ENCODE data around the gene RGL2. TPM values are rescaled to one million over a fixed set of nuclear protein-coding genes. Genes with fewer than 3 reads are reported as not detected.

Gene RGL2
- total and polyA plus RNA-seq, 2 of the 4 experiments (the other 2 are of a cell fraction): 4.1 to 26.9 TPM

DNA sequence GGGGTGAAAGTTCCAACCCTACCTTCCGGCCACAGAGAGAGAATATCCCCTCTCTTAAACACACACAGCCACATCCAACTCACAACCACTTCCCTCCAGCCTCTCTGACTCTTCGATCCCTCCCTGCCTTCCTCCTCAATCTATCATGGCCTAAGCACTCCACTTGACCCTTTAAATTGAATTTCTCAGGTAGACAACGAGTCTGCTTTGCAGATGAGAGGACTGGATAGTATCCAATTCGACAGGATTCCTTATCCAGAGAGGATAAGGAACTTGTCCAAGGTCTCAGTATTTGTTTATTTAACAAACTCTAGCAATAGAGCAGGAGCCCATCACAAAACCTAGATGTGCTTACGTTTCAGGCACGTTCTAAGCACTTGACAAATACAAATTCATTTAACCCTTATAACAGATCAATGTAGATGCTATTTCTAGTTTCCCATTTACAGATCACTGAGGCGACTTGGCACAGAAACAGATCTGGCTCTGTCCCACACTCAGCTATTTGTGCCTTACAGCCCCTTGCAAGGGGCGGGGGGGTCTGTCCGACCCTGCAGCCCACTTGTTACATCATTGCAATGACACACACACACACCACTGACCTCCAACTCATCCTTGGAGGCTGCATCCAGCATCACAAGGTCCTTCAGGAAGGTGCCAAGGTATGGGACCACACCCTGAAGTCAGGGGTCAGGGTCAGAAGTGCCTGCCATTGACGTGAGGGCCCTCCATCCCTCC lies 4.5 kb downstream of the RGL2 start:
- in situ Hi-C loops (cut with MboI; ENCODE audit: low sequenced_read_pairs) (no loop called here), dilution Hi-C loops (cut with HindIII; ENCODE audit: low sequenced_read_pairs, unreplicated experiment) (no loop called here), intact Hi-C loops (cut with micrococcal nuclease) (no loop called here)
- Histone ChIP-seq H2BK20ac (ENCODE audit: low read depth, low read length) (no peak overlapping the region), H3K9me1 (ENCODE audit: insufficient read depth, low read length) (peaks cover 3% of the 10 kb centered on the region; the same call in 1 of the 2 replicates), H3K14ac (replicated peaks; ENCODE audit: low read depth, low read length) (no peak overlapping the region), H4K8ac (ENCODE audit: low read depth in 2 of 2, low read length in 2 of 2) (no peak overlapping the region), H3K36me3 (ENCODE audit: control insufficient read depth, insufficient read depth, low read length) (peaks cover 30% of the 10 kb centered on the region), H2BK5ac (ENCODE audit: low read depth, low read length, poor library complexity, severe bottlenecking) (no peak overlapping the region), H4K5ac (ENCODE audit: low read depth, low read length) (no peak overlapping the region), H3K27me3 (ENCODE audit: control insufficient read depth, insufficient read depth, low read length) (no peaks in the 10 kb centered on the region), H3K9me3 (ENCODE audit: control insufficient read depth, insufficient read depth, low read length) (no peaks in the 10 kb centered on the region), H3K56ac (ENCODE audit: extremely low read depth, insufficient read depth, low read length) (no peak overlapping the region), H2BK15ac (ENCODE audit: low read depth, low read length) (no peak overlapping the region), H3K9ac (ENCODE audit: low read depth, low read length) (no peak overlapping the region), H3K4me3 (ENCODE audit: insufficient read depth, low read depth, low read length) (no peak overlapping the region), H2AFZ (replicated peaks; ENCODE audit: low read length, poor library complexity) (no peak overlapping the region), H4K20me1 (ENCODE audit: insufficient read depth, low read length) (no peaks in the 10 kb centered on the region; the same call in 1 of the 2 replicates), H3K4me2 (ENCODE audit: low read depth, low read length) (no peak overlapping the region), H2AK5ac (ENCODE audit: low read depth, low read length) (no peak overlapping the region), H3K27ac (ENCODE audit: insufficient read depth, low read length) (no peak overlapping the region), H2AK9ac (replicated peaks; ENCODE audit: low read depth, low read length, poor library complexity) (no peak overlapping the region), H3K18ac (ENCODE audit: low read depth, low read length) (no peak overlapping the region), H4K91ac (ENCODE audit: insufficient read depth, low read depth, low read length) (no peak overlapping the region), H3K23ac (ENCODE audit: low read depth, low read length) (no peak overlapping the region), H3K4ac (ENCODE audit: low read depth, low read length) (no peak overlapping the region), H3K4me1 (ENCODE audit: control insufficient read depth, insufficient read depth, low read length) (peaks cover 3% of the 10 kb centered on the region; the same call in 1 of the 2 replicates), H3K79me1 (ENCODE audit: low read depth in 1 of 2, low read length in 2 of 2) (peaks cover 18 to 42% of the 10 kb centered on the region in 2 experiments), H2BK120ac (ENCODE audit: low read depth, low read length) (no peak overlapping the region)
- no TSS peak for BruUV-seq (replicated peaks)
- 49% methylated on average over 4 of the region's 10 CpGs; no CpG with 5 or more reads in 1 of the 2 experiments for WGBS, 2 experiments (ENCODE audit: extremely low coverage in 2 of 2, insufficient read length in 1 of 2)
- ChIA-PET CTCF (no interaction called here), POLR2A (ENCODE audit: unreplicated experiment) (no interaction called here)
- TF ChIP-seq RAD21 (IDR thresholded peaks at IDR 0.05; ENCODE audit: low read length) (no peak), RFX5 (IDR thresholded peaks at IDR 0.05; ENCODE audit: low read depth, low read length) (no peak), BHLHE40 (IDR thresholded peaks at IDR 0.05; ENCODE audit: low read depth, low read length) (no peak), FOS (IDR thresholded peaks at IDR 0.05; ENCODE audit: low read depth, low read length) (no peak), SMC3 (IDR thresholded peaks at IDR 0.05; ENCODE audit: low read depth, low read length) (no peak), CHD1 (IDR thresholded peaks at IDR 0.05; ENCODE audit: low read depth, low read length) (no peak), CEBPB (IDR thresholded peaks at IDR 0.05; ENCODE audit: low read depth, low read length) (no peak)
- TF ChIP-seq, protein P1, sequence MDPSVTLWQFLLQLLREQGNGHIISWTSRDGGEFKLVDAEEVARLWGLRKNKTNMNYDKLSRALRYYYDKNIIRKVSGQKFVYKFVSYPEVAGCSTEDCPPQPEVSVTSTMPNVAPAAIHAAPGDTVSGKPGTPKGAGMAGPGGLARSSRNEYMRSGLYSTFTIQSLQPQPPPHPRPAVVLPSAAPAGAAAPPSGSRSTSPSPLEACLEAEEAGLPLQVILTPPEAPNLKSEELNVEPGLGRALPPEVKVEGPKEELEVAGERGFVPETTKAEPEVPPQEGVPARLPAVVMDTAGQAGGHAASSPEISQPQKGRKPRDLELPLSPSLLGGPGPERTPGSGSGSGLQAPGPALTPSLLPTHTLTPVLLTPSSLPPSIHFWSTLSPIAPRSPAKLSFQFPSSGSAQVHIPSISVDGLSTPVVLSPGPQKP (IDR thresholded peaks at IDR 0.05; ENCODE audit: borderline replicate concordance, low read depth, low read length): no peak
- TF ChIP-seq, protein P2, sequence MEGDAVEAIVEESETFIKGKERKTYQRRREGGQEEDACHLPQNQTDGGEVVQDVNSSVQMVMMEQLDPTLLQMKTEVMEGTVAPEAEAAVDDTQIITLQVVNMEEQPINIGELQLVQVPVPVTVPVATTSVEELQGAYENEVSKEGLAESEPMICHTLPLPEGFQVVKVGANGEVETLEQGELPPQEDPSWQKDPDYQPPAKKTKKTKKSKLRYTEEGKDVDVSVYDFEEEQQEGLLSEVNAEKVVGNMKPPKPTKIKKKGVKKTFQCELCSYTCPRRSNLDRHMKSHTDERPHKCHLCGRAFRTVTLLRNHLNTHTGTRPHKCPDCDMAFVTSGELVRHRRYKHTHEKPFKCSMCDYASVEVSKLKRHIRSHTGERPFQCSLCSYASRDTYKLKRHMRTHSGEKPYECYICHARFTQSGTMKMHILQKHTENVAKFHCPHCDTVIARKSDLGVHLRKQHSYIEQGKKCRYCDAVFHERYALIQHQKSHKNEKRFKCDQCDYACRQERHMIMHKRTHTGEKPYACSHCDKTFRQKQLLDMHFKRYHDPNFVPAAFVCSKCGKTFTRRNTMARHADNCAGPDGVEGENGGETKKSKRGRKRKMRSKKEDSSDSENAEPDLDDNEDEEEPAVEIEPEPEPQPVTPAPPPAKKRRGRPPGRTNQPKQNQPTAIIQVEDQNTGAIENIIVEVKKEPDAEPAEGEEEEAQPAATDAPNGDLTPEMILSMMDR (conservative IDR thresholded peaks at IDR 0.05; ENCODE audit: low read depth, low read length): no peak
- ATAC-seq (ENCODE audit: low read depth) (no peak), DNase-seq (no peak)

Data from IMR-90 (cell line).